ENCODE measurements around the gene CELF2.

CELF2 gene

GRCh38 chr10:11017570-11018431, at the start of gene CELF2:
Gene CELF2 (plus strand): TSS chr10:11017872. CDS start chr10:11018090, 218 bp downstream.
- no peaks in the 10 kb centered on the region for H3K36me3 ChIP-seq (ENCODE audit: control insufficient read depth, low read depth, low read length)
- peaks cover 31% of the 10 kb centered on the region for H3K4me1 ChIP-seq (ENCODE audit: control insufficient read depth, low read depth, low read length)
- no peak within 1 kb of the TSS for H3K27ac ChIP-seq (ENCODE audit: low read length)
- H3K9me3 ChIP-seq (ENCODE audit: control insufficient read depth, low read depth, low read length): no peaks in the 10 kb centered on the region
- peaks cover 43% of the 10 kb centered on the region for H3K27me3 ChIP-seq (ENCODE audit: control insufficient read depth, insufficient read depth, low read length)
- H3K9ac ChIP-seq (ENCODE audit: low read length): peak within 1 kb of the TSS; percentile 66
- H3K4me3 ChIP-seq (ENCODE audit: low read length): peak within 1 kb of the TSS; percentile 82

GRCh38 chr10:10968257-10968588, 49.4 kb upstream of the CELF2 start:
- Histone ChIP-seq H3K4me1 (ENCODE audit: control insufficient read depth, low read depth, low read length) (no peaks in the 10 kb centered on the region), H3K27ac (ENCODE audit: low read length) (no peak overlapping the region), H3K9me3 (ENCODE audit: control insufficient read depth, low read depth, low read length) (no peaks in the 10 kb centered on the region), H3K9ac (ENCODE audit: low read length) (no peak overlapping the region), H3K27me3 (ENCODE audit: control insufficient read depth, insufficient read depth, low read length) (no peaks in the 10 kb centered on the region), H3K36me3 (ENCODE audit: control insufficient read depth, low read depth, low read length) (no peaks in the 10 kb centered on the region), H3K4me3 (ENCODE audit: low read length) (no peak overlapping the region)

- no peaks in the 10 kb centered on the region for H3K27me3 ChIP-seq (ENCODE audit: control insufficient read depth, insufficient read depth, low read length)
- no peak overlapping the region for H3K4me3 ChIP-seq (ENCODE audit: low read length)
- H3K36me3 ChIP-seq (ENCODE audit: control insufficient read depth, low read depth, low read length): no peaks in the 10 kb centered on the region
- no peaks in the 10 kb centered on the region for H3K9me3 ChIP-seq (ENCODE audit: control insufficient read depth, low read depth, low read length)
- no peaks in the 10 kb centered on the region for H3K4me1 ChIP-seq (ENCODE audit: control insufficient read depth, low read depth, low read length)
- no peak overlapping the region for H3K27ac ChIP-seq (ENCODE audit: low read length)
- H3K9ac ChIP-seq (ENCODE audit: low read length): no peak overlapping the region
These were observed 44.4 kb upstream of the CELF2 start for GRCh38 chr10:10973310-10973709.

- Histone ChIP-seq H3K9me3 (ENCODE audit: control insufficient read depth, low read depth, low read length) (no peaks in the 10 kb centered on the region), H3K4me3 (ENCODE audit: low read length) (no peak overlapping the region), H3K36me3 (ENCODE audit: control insufficient read depth, low read depth, low read length) (no peaks in the 10 kb centered on the region), H3K27me3 (ENCODE audit: control insufficient read depth, insufficient read depth, low read length) (no peaks in the 10 kb centered on the region), H3K9ac (ENCODE audit: low read length) (no peak overlapping the region), H3K4me1 (ENCODE audit: control insufficient read depth, low read depth, low read length) (no peaks in the 10 kb centered on the region), H3K27ac (ENCODE audit: low read length) (no peak overlapping the region)
These were observed 42.0 kb upstream of the CELF2 start for GRCh38 chr10:10975647-10976046.

GRCh38 chr10:10976652-10977051, 41.0 kb upstream of the CELF2 start:
- Histone ChIP-seq H3K27ac (ENCODE audit: low read length) (no peak overlapping the region), H3K36me3 (ENCODE audit: control insufficient read depth, low read depth, low read length) (no peaks in the 10 kb centered on the region), H3K9me3 (ENCODE audit: control insufficient read depth, low read depth, low read length) (no peaks in the 10 kb centered on the region), H3K9ac (ENCODE audit: low read length) (no peak overlapping the region), H3K4me3 (ENCODE audit: low read length) (no peak overlapping the region), H3K4me1 (ENCODE audit: control insufficient read depth, low read depth, low read length) (no peaks in the 10 kb centered on the region), H3K27me3 (ENCODE audit: control insufficient read depth, insufficient read depth, low read length) (no peaks in the 10 kb centered on the region)

GRCh38 chr10:10977226-10977956, 40.3 kb upstream of the CELF2 start:
- Histone ChIP-seq H3K36me3 (ENCODE audit: control insufficient read depth, low read depth, low read length) (no peaks in the 10 kb centered on the region), H3K9me3 (ENCODE audit: control insufficient read depth, low read depth, low read length) (no peaks in the 10 kb centered on the region), H3K27ac (ENCODE audit: low read length) (no peak overlapping the region), H3K4me1 (ENCODE audit: control insufficient read depth, low read depth, low read length) (no peaks in the 10 kb centered on the region), H3K9ac (ENCODE audit: low read length) (no peak overlapping the region), H3K4me3 (ENCODE audit: low read length) (no peak overlapping the region), H3K27me3 (ENCODE audit: control insufficient read depth, insufficient read depth, low read length) (no peaks in the 10 kb centered on the region)

GRCh38 chr10:10977978-10978377, 39.7 kb upstream of the CELF2 start:
- Histone ChIP-seq H3K36me3 (ENCODE audit: control insufficient read depth, low read depth, low read length) (no peaks in the 10 kb centered on the region), H3K4me3 (ENCODE audit: low read length) (no peak overlapping the region), H3K9me3 (ENCODE audit: control insufficient read depth, low read depth, low read length) (no peaks in the 10 kb centered on the region), H3K27me3 (ENCODE audit: control insufficient read depth, insufficient read depth, low read length) (no peaks in the 10 kb centered on the region), H3K4me1 (ENCODE audit: control insufficient read depth, low read depth, low read length) (no peaks in the 10 kb centered on the region), H3K9ac (ENCODE audit: low read length) (no peak overlapping the region), H3K27ac (ENCODE audit: low read length) (no peak overlapping the region)

GRCh38 chr10:10985361-10985760, 32.3 kb upstream of the CELF2 start:
- no peak overlapping the region for H3K4me3 ChIP-seq (ENCODE audit: low read length)
- no peaks in the 10 kb centered on the region for H3K36me3 ChIP-seq (ENCODE audit: control insufficient read depth, low read depth, low read length)
- no peaks in the 10 kb centered on the region for H3K9me3 ChIP-seq (ENCODE audit: control insufficient read depth, low read depth, low read length)
- no peak overlapping the region for H3K9ac ChIP-seq (ENCODE audit: low read length)
- no peaks in the 10 kb centered on the region for H3K27me3 ChIP-seq (ENCODE audit: control insufficient read depth, insufficient read depth, low read length)
- peaks cover 7% of the 10 kb centered on the region for H3K4me1 ChIP-seq (ENCODE audit: control insufficient read depth, low read depth, low read length)
- no peak overlapping the region for H3K27ac ChIP-seq (ENCODE audit: low read length)

- Histone ChIP-seq H3K9me3 (ENCODE audit: control insufficient read depth, low read depth, low read length) (no peaks in the 10 kb centered on the region), H3K9ac (ENCODE audit: low read length) (no peak overlapping the region), H3K4me1 (ENCODE audit: control insufficient read depth, low read depth, low read length) (peaks cover 7% of the 10 kb centered on the region), H3K36me3 (ENCODE audit: control insufficient read depth, low read depth, low read length) (no peaks in the 10 kb centered on the region), H3K4me3 (ENCODE audit: low read length) (no peak overlapping the region), H3K27ac (ENCODE audit: low read length) (no peak overlapping the region), H3K27me3 (ENCODE audit: control insufficient read depth, insufficient read depth, low read length) (no peaks in the 10 kb centered on the region)
These were observed 31.1 kb upstream of the CELF2 start for GRCh38 chr10:10986606-10987005.

GRCh38 chr10:10987111-10987510, 30.6 kb upstream of the CELF2 start:
- H3K27me3 ChIP-seq (ENCODE audit: control insufficient read depth, insufficient read depth, low read length): no peaks in the 10 kb centered on the region
- H3K36me3 ChIP-seq (ENCODE audit: control insufficient read depth, low read depth, low read length): no peaks in the 10 kb centered on the region
- no peak overlapping the region for H3K9ac ChIP-seq (ENCODE audit: low read length)
- H3K4me3 ChIP-seq (ENCODE audit: low read length): no peak overlapping the region
- H3K9me3 ChIP-seq (ENCODE audit: control insufficient read depth, low read depth, low read length): no peaks in the 10 kb centered on the region
- no peak overlapping the region for H3K27ac ChIP-seq (ENCODE audit: low read length)
- H3K4me1 ChIP-seq (ENCODE audit: control insufficient read depth, low read depth, low read length): peaks cover 7% of the 10 kb centered on the region

- H3K4me1 ChIP-seq (ENCODE audit: control insufficient read depth, low read depth, low read length): peaks cover 7% of the 10 kb centered on the region
- H3K9me3 ChIP-seq (ENCODE audit: control insufficient read depth, low read depth, low read length): no peaks in the 10 kb centered on the region
- H3K36me3 ChIP-seq (ENCODE audit: control insufficient read depth, low read depth, low read length): no peaks in the 10 kb centered on the region
- H3K27me3 ChIP-seq (ENCODE audit: control insufficient read depth, insufficient read depth, low read length): no peaks in the 10 kb centered on the region
- H3K4me3 ChIP-seq (ENCODE audit: low read length): no peak overlapping the region
- H3K9ac ChIP-seq (ENCODE audit: low read length): no peak overlapping the region
- no peak overlapping the region for H3K27ac ChIP-seq (ENCODE audit: low read length)
These were observed 28.0 kb upstream of the CELF2 start for GRCh38 chr10:10989669-10990068.

GRCh38 chr10:10991144-10991543, 26.5 kb upstream of the CELF2 start:
- H3K27me3 ChIP-seq (ENCODE audit: control insufficient read depth, insufficient read depth, low read length): no peaks in the 10 kb centered on the region
- H3K36me3 ChIP-seq (ENCODE audit: control insufficient read depth, low read depth, low read length): no peaks in the 10 kb centered on the region
- no peaks in the 10 kb centered on the region for H3K9me3 ChIP-seq (ENCODE audit: control insufficient read depth, low read depth, low read length)
- no peak overlapping the region for H3K27ac ChIP-seq (ENCODE audit: low read length)
- no peak overlapping the region for H3K4me3 ChIP-seq (ENCODE audit: low read length)
- no peaks in the 10 kb centered on the region for H3K4me1 ChIP-seq (ENCODE audit: control insufficient read depth, low read depth, low read length)
- H3K9ac ChIP-seq (ENCODE audit: low read length): no peak overlapping the region
